ENCODE results near the gene PRIM2.
"Not testable (repeated sequence)": the region's sequence is repeated elsewhere in the genome, so short reads cannot be mapped to it uniquely, and the experiment has no call there.

The PRIM2 gene

DNA sequence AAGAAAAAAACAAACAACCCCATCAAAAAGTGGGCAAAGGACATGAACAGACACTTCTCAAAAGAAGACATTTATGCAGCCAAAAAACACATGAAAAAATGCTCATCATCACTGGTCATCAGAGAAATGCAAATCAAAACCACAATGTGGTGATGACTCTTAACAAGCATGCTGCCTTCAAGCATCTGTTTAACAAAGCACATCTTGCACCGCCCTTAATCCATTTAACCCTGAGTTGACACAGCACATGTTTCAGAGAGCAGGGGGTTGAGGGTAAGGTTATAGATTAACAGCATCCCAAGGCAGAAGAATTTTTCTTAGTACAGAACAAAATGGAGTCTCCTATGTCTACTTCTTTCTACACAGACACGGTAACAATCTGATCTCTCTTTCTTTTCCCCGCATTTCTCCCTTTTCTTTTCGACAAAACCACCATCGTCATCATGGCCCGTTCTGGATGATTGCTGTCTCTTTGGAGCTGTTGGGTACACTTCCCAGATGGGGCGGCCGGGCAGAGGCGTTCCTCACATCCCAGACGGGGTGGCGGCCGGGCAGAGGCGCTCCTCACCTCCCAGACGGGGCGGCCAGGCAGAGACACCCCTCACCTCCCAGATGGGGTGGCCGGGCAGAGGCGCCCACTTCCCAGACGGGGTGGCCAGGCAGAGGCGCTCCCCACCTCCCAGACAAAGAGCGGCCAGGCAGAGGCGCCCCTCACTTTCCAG, 7.2 kb upstream of the PRIM2 start:
- DNase-seq: not testable (repeated sequence)

DNA sequence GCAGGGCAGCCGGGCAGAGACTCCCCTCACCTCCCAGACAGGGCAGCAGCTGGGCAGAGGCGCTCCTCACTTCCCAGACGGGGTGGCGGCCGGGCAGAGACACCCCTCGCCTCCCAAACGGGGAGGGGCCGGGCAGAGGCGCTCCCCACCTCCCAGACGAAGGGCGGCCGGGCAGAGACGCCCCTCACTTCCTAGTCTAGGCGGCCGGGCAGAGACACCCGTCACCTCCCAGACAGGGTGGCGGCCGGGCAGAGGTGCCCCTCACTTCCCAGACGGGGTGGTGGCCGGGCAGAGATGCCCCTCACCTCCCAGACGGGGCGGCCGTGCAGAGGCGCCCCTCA, 6.6 kb upstream of the PRIM2 start:
- no peak for DNase-seq

DNA sequence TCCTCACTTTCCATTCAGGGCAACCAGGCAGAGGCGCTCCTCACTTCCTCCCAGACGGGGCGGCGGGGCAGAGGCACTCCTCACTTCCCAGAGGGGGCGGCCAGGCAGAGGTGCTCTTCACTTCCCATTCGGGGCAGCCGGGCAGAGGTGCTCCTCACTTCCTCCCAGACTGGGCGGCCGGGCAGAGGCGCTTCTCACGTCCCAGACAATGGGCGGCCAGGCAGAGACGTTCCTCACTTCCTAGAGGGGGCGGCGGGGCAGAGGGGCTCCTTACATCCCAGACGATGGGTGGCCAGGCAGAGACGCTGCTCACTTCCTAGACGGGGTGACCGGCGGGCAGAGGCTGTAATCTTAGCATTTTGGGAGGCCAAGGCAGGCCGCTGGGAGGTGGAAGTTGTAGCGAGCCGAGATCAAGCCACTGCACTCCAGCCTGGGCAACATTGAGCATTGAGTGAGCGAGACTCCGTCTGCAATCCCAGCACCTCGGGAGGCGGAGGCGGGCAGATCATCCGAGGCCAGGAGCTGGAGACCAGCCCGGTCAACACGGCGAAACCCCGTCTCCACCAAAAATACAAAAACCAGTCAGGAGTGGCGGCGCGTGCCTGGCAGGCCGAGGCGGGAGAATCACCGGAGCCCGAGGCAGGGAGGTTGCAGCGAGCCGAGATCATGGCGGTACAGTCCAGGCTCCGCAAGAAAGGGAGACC, 6.0 kb upstream of the PRIM2 start:
- DNase-seq: not testable (repeated sequence)

DNA sequence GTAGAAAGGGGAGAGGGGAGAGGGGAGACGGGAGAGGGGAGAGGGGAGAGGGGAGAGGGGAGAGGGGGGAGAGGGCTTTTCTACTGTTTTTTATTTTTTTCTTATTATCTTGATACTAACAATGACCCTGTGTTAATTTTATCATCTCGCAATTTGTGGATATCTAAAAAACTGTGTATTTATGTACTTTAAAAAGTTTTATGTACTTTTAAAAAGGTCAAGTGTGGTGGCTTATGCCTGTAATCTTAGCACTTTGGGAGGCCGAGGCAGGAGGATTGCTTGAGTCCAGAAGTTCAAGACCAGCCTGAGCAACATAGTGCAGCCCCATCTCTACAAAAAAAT, 5.5 kb upstream of the PRIM2 start:
- no peak for DNase-seq

DNA sequence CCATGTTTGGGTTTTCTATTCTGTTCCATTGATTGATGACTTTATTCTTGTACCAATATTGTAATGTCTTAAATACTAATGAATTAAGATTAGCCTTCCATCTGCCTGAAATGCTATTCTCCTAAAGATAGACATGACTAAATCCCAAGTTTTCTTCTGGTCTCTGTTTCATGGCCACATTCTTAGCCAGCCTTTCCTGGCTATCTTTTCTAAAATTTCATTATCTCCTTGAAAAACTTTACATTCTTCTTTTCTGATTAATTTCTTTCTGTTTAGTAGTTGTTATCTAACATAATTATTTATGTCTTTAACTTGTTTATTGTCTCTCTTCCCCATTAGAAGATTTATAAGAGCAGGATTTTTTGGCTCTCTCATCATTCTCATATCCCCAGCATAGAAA, 4.4 kb upstream of the PRIM2 start:
- no peak for DNase-seq

DNA sequence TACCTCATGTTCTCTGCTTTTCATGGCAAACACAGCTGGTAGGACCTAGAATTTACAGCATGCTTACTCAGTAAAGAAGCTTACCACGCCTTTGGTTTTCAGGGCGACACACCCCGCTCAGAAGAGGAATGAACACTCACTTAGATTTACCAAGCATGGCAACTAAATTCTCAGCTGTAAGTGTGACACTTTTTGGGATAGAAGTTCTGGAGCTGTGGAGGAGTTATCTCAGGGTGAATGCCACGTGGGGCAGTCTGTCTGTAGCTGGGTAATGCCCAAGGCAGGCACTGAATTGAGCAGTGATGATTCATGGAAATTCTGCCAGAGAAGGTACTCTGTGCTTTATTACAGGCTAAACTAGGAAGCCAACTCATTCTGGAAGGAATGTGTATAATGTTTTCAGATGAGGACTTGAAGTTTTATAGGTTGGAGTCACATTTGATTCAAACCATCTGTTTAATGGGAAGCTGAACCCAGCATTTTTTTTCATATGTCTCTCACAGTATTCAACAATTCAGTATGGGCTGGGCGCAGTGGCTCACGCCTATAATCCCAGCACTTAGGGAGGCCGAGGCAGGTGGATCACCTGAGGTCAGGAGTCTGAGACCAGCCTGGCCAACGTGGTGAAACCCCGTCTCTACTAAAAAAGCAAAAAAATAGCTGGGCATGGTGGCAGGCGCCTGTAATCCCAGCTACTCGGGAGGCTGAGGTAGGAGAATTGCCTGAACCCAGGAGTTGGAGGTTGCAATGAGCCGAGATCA, 3.5 kb upstream of the PRIM2 start:
- DNase-seq: no peak

DNA sequence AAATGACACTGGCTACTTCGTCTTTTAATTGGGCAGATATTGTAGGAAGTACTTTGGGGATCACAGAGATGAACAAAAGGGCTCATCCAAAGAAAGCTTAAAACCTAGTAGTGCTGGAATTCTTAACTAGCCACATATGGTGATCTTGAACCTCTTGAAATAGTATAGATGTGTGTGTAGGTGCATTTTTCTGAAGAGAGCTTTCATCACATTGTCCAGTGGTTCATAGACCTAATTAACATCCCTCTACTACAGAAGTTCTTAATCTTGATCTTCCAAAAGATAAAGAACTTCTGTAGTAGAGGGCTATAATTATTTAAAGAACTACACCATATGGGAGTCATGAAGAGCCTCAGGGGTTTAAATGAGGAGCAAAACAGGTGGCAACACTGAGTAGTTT, 2.3 kb upstream of the PRIM2 start:
- no peak for DNase-seq

DNA sequence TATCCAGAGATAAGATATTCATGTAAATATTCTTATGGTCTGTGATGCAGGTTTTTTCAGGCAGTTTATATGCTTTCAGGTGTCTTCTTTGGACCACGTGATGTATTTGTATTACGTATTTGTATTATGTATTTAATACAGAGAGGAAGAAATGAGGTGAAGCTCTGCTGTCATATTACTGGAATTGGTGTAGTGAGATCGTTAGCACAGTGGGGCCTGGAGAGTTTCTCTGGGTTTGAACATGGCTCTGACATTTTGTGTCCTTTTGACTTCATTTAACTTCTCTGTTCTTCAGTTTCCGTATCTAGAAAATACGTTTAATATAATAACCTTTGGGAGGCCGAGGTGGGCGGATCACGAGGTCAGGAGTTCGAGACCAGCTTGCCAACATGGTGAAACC, 1.6 kb upstream of the PRIM2 start:
- no peak for DNase-seq

DNA sequence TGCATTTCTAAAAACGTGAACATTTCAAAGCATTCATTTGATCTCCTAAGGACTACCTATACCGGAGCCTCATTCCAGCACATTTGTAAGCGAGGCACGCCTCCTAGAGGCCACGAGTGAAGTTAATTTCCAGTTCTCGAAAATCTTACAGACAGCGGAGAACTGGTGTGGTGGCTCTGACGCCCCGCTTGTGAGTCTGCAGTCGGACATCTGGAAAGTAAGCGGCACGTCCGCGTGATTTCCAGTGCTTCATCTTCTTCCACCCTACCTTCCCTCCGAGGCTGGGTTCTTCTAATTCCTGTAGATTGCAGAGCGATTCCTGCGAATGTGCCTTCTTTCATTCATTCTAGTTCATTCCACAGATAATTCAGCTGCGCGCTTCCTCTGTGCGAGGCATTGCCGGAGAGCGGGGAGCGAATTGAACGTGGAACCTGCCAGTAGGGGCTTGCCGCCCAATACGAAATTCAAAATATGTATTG, 810 bp upstream of the PRIM2 start:
- DNase-seq: peak; percentile 85

DNA sequence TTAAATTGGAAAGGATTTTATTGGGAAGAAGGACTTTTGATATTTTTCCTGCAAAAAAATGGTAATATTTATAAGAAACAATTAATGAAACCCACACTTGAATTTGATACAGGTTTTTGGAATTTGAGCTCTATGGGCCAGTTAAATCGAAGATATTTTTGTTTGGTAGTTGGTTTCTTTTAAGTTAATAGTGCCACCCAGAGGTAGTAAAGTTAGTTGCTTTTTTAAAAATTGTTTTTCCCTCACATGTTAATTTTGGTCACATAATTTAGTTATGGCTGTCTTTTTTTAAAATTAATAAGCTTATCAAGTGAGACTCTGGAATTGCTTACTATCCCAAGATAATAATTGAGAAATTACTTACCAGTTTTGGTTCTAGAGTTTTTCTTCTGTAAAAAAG, 7.1 kb downstream of the PRIM2 start:
- DNase-seq: no peak

DNA sequence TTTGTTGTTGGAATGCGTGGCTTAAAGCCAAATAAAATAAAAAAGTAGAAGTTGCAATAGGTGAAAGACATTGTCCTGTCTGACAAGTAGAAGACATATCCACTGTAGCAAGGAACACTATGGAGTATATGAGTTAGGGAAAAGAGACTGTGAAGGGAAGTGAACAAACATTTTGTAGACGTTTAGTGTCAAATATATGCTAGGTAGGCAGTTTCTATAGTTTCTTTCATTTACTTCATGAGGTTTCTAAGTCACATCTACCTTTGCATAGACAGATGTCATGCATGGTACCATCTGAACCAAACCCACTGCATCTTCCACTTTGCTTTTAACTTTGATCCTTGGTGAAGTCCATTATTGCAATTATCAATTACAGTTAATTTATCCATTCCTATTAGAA, 9.9 kb downstream of the PRIM2 start:
- DNase-seq: no peak

DNA sequence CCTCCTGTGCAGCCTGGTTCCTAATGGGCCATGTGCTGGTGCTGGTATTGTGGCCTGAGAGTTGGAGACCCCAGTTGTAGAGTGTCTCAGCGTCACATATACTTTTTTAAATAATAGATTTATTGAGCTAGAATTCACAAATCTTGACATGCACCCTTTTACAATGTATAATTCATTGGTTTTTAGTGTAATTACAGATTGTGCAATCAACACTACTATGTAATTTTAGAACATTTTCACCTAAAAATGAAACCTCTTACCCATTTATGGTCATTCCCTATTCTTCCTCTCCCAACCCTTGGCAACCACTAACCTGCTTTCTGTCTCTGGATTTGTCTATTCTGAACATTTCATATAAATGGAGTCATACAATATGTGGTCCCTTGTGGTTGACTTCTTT, 10.6 kb downstream of the PRIM2 start:
- no peak for DNase-seq

DNA sequence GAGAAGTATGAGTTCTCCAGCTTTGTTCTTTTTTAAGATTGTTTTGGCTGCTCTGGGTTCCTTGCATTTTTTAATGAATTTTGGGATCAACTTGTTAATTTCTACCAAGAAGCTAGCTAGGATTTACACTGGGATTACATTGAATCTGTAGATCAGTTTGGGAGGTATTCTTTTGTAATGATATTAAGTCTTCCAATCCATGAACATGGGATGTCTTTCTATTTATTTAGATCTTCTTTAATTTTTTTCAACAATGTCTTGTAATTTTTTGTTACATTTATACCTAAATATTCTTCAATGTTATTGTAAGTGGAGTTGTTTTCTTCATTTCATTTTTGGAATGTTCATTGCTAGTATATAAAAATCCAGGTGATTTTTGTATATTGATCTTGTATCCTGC, 12.5 kb downstream of the PRIM2 start:
- no peak for DNase-seq

DNA sequence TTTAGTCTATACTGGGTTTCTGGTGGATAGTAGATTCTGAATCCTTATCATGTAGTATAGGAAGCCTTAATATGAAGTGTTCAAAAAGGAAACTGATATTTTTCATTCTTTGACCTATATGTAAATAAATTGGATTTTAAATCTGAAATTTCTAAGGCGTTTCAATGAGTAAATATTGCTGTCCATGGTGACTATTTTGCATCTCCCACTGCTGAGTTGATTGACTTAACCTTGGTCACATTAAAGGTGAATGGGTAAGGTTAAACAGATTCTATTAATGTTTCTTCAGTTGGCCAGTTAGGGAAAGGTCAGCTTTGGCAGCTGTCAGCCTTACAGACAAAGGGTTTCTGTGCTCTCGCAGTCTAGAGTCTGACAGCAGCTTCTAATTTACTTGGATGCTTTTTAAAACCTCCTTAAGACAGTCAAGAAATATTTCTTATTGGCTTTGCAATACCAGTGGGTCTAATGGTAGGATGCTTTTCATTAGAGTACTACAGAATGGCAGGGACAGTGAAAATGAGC, 24.8 kb downstream of the PRIM2 start:
- DNase-seq: no peak

DNA sequence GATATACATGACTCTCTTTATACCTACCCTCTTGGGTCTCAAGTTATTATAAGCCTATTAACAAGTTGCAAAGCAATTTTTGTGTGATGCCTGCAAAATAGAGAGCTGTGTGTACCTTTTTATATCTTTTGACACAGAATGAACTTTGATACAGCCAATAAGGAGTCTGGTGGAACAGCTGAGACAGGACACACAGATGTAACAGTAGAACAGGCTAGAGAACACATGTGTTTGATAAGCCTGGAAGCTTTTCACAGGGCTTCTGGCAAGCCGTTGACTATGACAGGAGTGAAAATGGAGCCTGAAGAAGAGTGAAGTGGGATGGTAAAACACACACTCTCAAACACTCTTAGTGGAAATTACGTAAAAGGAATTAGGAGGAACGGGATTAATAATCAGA, 25.9 kb downstream of the PRIM2 start:
- not testable (repeated sequence) for DNase-seq

DNA sequence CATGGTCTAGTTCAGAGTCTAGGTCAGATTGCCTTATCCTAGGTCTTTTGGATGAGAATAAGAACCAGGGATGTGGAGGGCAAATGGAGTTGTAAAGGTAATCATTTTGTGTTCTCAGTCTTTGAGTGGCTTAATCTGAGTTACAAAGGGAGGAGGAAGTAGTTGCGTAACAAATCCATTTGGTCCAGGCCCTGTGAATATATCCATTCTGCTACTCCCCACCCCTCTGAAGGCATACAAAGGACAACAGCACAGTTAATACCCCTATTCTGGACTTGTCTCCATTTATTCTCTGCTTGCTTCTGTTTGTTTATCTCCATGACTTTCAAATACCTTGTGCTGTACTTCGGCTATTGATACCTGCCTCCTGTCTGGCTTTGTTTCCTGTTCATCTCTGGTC, 29.3 kb downstream of the PRIM2 start:
- not testable (repeated sequence) for DNase-seq

DNA sequence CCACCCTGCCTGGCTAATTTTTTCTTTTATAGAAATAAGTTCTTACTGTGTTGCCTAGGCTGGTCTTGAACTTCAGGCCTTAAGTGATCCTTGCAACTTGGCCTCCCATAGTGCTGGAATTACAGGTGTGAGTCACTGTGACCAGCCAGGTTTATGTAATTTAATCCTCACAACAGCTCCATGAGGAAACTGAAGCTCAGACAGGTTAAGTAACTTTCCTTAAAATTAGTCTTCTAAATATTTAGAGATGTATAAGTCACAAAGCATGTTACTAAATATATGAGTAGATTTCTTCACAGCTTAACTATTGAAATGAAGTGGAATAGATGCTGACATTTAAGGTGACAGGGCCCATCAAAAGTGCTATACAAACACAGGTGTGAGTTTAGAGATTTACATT, 30.2 kb downstream of the PRIM2 start:
- DNase-seq: not testable (repeated sequence)

DNA sequence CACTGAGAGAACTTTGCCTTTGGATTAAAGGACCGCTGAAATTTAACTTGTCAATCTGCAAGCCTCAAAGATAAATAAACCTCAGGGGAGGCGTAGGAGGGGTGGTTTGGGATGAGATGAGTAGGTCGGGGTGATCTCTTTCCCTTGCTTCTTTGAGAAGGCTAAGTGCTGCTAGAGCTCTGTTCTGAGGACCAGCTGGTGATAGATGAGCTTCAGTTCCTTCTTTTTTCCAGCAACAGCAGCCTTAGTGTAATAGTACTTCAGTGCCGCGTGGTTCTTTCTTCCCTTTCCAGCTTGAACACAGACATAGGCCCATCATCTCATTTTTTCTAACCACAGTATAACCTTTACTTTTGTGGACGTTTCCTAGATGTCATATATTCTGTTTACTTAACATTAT, 33.0 kb downstream of the PRIM2 start:
- not testable (repeated sequence) for DNase-seq

DNA sequence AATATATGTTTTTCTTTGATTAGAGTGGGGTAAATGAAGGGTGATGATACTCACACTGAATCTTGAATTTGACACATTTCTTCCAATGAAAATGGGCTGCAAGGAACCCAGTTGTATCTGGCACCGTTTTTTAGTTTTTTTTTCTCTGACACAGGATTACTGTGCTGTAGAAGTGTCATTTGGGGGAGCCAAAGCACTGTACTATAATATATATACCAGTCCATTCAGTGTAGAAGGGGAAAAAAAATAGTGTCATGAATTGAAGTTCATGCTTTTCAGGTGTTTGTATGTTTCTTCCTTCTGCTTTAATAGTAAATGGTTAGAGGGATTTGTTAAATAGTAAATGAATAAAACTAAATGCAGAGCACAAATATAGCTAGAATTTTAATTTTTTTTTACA, 35.2 kb downstream of the PRIM2 start:
- not testable (repeated sequence) for DNase-seq

DNA sequence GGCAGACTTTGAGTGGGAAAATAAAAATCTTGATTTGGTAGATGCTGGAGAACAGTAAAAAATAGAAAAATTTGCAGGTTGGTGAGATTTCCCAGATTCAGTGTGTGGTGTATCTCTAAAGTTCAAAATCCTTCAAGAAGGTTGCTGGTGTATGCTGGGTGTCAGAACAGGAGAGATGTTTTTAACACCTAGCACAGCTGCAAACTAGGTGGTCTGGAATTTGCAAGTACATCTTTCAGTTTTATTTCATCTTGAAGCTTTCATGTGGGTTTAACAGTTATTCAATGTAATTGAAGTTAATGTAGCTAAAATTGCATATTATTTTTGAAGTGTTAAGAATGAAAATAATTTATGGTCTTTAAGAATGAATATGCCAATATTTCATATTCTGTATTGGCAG, 40.9 kb downstream of the PRIM2 start:
- DNase-seq: not testable (repeated sequence)

DNA sequence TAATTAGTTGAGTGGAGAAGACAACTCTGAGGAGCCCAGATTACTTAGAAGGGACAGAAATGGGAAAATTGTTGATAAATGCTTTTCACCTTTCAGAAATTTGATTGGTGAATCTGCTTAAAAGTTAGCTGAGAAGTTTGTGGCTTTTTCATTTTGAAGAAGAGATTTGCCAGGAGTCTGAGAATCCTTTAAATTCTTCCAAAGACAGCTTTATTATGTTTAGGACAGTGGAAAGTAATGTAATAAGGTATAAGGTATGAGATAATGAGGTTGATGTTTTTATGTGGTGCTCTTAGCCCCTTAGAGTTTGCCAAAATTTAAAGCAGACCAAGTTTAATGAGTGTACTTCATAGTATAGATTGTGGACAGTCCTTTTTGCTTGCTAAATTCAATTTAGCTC, 42.3 kb downstream of the PRIM2 start:
- not testable (repeated sequence) for DNase-seq

DNA sequence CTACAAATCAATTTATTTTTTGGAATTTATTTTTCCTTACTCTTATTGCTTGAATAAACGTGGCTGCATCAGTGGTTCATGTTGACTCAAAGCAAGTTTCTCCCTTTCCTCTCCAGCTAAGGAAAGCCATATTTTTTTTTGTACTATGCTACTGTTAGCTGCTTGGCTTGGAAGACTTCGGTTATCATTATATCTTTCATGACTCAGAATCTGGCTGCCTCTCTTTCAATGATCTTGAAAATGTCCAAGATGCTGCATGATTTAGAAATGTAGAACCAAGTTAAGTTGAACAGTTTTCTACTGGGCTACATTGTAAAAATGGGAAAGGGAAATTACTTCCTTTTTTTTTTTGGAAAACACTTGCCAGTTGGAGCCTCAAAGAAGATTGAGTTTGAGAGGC, 44.9 kb downstream of the PRIM2 start:
- DNase-seq: not testable (repeated sequence)

DNA sequence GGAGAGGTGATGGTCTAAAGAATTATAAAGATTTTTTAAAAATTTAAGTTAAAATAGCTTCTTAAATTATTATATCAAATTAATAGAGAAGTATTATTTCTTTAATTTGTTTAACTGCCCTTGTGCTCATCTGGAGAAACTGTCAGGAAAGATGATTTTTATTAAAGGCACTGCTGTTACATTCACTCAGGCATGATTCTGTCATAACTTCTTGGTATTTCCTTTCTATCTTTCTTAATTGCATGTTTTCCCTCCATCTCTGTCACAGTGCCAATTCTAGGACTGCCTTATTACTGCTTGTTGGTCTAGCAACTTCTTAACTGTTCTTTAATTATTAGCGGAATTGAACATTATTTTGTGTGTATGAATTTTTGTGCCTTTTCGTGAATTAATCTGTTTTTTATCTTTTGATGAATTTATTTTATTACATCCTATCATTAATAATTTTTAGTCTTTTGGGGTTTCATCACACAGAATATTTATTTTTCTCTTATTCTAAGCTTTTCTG, 47.7 kb downstream of the PRIM2 start:
- not testable (repeated sequence) for DNase-seq

All from activated CD8-positive, alpha-beta memory T cell treated with anti-CD3 and anti-CD28 coated beads, Interleukin-2, amount 50 U/mL, for 48 hours (primary cell).